ENCODE data around the gene KRTAP5-11. TPM values are rescaled to one million over a fixed set of nuclear protein-coding genes. Genes with fewer than 3 reads are reported as not detected.

The KRTAP5-11 gene
- total RNA-seq, 1 donor from 2014 or later, result not detected

DNA sequence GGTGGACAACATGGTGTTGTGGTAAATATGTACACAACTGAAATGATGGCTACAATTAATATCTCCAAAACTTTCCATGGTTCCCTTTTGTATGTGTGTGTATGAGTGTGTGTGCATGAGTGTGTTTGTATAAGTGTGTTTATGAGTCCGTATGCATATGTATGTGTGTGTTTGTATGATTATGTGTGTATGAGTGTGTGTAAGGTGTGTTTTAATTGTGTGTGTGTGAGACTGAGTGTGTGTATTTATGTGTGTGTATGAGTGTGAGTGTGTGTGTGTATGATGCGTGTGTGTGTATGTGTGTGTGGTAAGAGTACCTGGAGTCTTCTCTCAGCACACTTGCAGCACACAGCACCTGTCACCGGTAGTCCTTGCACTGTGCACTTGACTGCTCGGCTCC lies 26.7 kb downstream of the KRTAP5-11 start:
- TF ChIP-seq, protein P1, sequence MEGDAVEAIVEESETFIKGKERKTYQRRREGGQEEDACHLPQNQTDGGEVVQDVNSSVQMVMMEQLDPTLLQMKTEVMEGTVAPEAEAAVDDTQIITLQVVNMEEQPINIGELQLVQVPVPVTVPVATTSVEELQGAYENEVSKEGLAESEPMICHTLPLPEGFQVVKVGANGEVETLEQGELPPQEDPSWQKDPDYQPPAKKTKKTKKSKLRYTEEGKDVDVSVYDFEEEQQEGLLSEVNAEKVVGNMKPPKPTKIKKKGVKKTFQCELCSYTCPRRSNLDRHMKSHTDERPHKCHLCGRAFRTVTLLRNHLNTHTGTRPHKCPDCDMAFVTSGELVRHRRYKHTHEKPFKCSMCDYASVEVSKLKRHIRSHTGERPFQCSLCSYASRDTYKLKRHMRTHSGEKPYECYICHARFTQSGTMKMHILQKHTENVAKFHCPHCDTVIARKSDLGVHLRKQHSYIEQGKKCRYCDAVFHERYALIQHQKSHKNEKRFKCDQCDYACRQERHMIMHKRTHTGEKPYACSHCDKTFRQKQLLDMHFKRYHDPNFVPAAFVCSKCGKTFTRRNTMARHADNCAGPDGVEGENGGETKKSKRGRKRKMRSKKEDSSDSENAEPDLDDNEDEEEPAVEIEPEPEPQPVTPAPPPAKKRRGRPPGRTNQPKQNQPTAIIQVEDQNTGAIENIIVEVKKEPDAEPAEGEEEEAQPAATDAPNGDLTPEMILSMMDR (IDR thresholded peaks at IDR 0.05), result no peak
- H3K27ac ChIP-seq, result no peak overlapping the region
- no peaks in the 10 kb centered on the region for H3K27me3 ChIP-seq
- H3K4me1 ChIP-seq, result no peaks in the 10 kb centered on the region
- no peaks in the 10 kb centered on the region for H3K9me3 ChIP-seq
- no peak for ATAC-seq
- intact Hi-C loops (cut with DNase I), result no loop called here
- no peaks in the 10 kb centered on the region for H3K36me3 ChIP-seq
- DNase-seq, result no peak
- H3K4me3 ChIP-seq, result no peak overlapping the region

DNA sequence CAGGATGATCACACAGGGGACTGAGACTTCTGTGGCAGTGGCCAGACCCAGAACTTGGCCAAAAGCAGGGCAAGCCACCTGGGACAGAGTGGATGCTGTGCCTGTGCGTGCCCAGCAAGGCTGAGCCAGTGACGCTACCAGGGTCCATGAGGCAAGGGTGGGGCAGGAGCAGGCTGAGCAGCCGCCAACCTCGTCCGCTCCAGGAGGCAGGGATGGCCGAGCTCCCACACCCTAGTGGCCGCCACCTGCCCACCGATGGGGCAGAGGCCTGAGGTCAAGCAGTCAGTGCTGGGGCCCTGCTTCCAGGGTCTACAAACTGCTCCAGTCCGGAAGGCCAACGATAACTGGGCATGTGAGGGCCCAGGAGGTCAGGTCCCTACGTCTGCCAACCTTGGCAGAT lies 27.2 kb downstream of the KRTAP5-11 start:
- TF ChIP-seq, protein P1 (IDR thresholded peaks at IDR 0.05), result no peak
- ATAC-seq, result no peak
- H3K9me3 ChIP-seq, result no peaks in the 10 kb centered on the region
- H3K27me3 ChIP-seq, result no peaks in the 10 kb centered on the region
- DNase-seq, result no peak
- intact Hi-C loops (cut with DNase I), result no loop called here
- no peak overlapping the region for H3K4me3 ChIP-seq
- no peaks in the 10 kb centered on the region for H3K36me3 ChIP-seq
- no peaks in the 10 kb centered on the region for H3K4me1 ChIP-seq
- H3K27ac ChIP-seq, result no peak overlapping the region

DNA sequence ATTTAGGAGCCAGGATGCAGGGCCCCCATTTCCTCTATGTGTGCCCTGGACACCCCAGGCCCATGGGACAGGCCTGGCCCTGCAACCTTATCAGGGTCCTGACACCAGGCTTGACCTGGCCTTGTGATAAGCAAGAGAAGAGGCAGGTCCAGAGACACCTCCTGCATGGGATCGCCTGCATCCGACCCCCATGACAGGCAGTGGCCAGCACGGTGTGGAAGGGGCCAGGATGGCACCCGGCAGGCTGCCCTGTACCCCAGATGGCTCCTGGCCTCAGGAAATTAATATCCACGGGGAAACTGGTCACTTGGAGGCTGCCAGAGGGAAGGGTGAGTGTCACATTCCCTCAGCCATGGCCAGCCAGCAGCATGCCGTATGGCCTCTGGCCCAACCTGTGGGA lies 27.7 kb downstream of the KRTAP5-11 start:
- Histone ChIP-seq H3K4me1 (no peaks in the 10 kb centered on the region), H3K36me3 (no peaks in the 10 kb centered on the region), H3K27me3 (no peaks in the 10 kb centered on the region), H3K9me3 (no peaks in the 10 kb centered on the region), H3K4me3 (no peak overlapping the region), H3K27ac (no peak overlapping the region)
- DNase-seq (no peak), ATAC-seq (no peak)
- TF ChIP-seq, protein P1 (IDR thresholded peaks at IDR 0.05), result no peak
- intact Hi-C loops (cut with DNase I), result no loop called here

DNA sequence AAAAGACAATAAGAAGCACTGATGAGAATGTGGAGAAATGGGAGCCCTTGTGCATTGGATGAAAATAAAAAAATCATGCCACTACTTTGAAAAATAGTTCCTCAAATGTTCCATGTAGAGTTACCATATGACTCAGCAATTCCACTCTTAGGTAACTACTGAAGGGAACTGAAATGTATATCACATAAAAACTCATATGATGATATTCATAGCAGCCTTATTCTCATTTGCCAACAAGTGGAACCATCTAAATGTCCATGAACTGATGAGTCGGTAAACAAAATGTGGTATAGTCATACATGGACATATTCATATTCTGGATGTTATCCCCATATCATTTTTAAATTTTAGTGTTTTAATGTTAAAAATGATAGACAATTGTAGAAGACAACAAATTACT lies 31.0 kb downstream of the KRTAP5-11 start:
- TF ChIP-seq, protein P1 (IDR thresholded peaks at IDR 0.05), result no peak
- Histone ChIP-seq H3K4me1 (no peaks in the 10 kb centered on the region), H3K36me3 (no peaks in the 10 kb centered on the region), H3K27me3 (no peaks in the 10 kb centered on the region), H3K4me3 (no peak overlapping the region), H3K27ac (no peak overlapping the region), H3K9me3 (no peaks in the 10 kb centered on the region)
- DNase-seq, result no peak
- intact Hi-C loops (cut with DNase I), result no loop called here
- no peak for ATAC-seq

DNA sequence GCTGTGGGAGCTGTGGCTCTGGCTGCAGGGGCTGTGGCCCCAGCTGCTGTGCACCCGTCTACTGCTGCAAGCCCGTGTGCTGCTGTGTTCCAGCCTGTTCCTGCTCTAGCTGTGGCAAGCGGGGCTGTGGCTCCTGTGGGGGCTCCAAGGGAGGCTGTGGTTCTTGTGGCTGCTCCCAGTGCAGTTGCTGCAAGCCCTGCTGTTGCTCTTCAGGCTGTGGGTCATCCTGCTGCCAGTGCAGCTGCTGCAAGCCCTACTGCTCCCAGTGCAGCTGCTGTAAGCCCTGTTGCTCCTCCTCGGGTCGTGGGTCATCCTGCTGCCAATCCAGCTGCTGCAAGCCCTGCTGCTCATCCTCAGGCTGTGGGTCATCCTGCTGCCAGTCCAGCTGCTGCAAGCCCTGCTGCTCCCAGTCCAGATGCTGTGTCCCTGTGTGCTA lies 33.9 kb downstream of the KRTAP5-11 start:
- no peak for ATAC-seq
- no peak for DNase-seq
- no peaks in the 10 kb centered on the region for H3K36me3 ChIP-seq
- H3K27me3 ChIP-seq, result no peaks in the 10 kb centered on the region
- H3K4me1 ChIP-seq, result no peaks in the 10 kb centered on the region
- TF ChIP-seq, protein P1 (IDR thresholded peaks at IDR 0.05), result no peak
- intact Hi-C loops (cut with DNase I), result no loop called here
- no peaks in the 10 kb centered on the region for H3K9me3 ChIP-seq
- no peak overlapping the region for H3K4me3 ChIP-seq
- no peak overlapping the region for H3K27ac ChIP-seq

DNA sequence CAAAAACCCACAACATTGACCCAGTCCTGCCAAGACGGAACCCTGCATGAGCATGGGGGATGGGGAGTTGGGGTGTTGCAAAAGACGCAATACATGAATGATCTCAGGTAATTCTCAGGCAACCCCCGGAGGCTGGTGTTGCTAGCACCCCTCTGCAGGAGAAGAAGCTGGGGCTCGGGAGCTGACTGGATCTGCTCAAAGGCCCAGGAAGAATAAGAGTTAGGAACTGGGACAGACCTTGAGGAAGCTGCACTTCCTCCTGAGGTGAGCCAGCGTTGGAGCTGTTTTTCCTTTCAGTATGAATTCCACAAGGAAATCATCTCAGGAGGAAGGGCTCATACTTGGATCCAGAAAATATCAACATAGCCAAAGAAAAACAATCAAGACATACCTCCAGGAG lies 34.6 kb downstream of the KRTAP5-11 start, which contains the start of gene KRTAP5-9:
KRTAP5-9 (plus strand) TSS at position 301 of the 400 bp plus-strand sequence. CDS start 238 bp downstream, outside the sequence.
- no peaks in the 10 kb centered on the region for H3K36me3 ChIP-seq
- ATAC-seq (no peak), DNase-seq (no peak)

More for the DNA sequence above, 34.6 kb downstream of the KRTAP5-11 start, which contains the start of gene KRTAP5-9:
- Histone ChIP-seq H3K27ac (no peak within 1 kb of the TSS), H3K4me3 (no peak within 1 kb of the TSS), H3K9me3 (no peaks in the 10 kb centered on the region), H3K27me3 (no peaks in the 10 kb centered on the region), H3K4me1 (no peaks in the 10 kb centered on the region)
- TF ChIP-seq, protein P1 (IDR thresholded peaks at IDR 0.05), result no peak
- intact Hi-C loops (cut with DNase I), result no loop called here
